GM06990 (cell line): ENCODE measurements around the gene P2RY2.
"Not testable (repeated sequence)": the region's sequence is repeated elsewhere in the genome, so short reads cannot be mapped to it uniquely, and the experiment has no call there.

Experiments used
- DNase-seq: peaks from one replicate; pipeline ENCODE4 v3.0.0-alpha.2; 2011; ENCODE audit not compliant: insufficient read length; ENCODE audit errors: extremely low read depth
- H3K27me3 ChIP-seq: replicated peaks from 2 replicates; pipeline ENCODE4 v1.6.0; 2011; ENCODE audit warnings: low read length; ENCODE audit not compliant: control insufficient read depth, insufficient read depth
- H3K36me3 ChIP-seq: 2 replicates; pipeline ENCODE4 v1.5.1; 2011; ENCODE audit warnings: low read length; ENCODE audit not compliant: control insufficient read depth, insufficient read depth
- H3K4me3 ChIP-seq: replicated peaks from 2 replicates; pipeline ENCODE4 v1.5.1; 2011; ENCODE audit warnings: low read depth, mild to moderate bottlenecking, control low read depth, low read length
- CTCF ChIP-seq: IDR thresholded peaks from 2 replicates; pipeline ENCODE4 v1.5.1; 2011; ENCODE audit warnings: low read length, control low read depth, mild to moderate bottlenecking, inconsistent platforms; ENCODE audit not compliant: insufficient read depth, poor library complexity, severe bottlenecking

The P2RY2 gene

GRCh38 chr11:73230931-73231330, 12.8 kb downstream of the P2RY2 start:
- no peak for DNase-seq
- no peak overlapping the region for H3K4me3 ChIP-seq
- H3K36me3 ChIP-seq = no peaks in the 10 kb centered on the region
- H3K27me3 ChIP-seq = no peaks in the 10 kb centered on the region; the same call in 1 of the 2 replicates
- no peak for TF ChIP-seq CTCF

- H3K4me3 ChIP-seq, H3K27me3 ChIP-seq, H3K36me3 ChIP-seq, DNase-seq: not testable (repeated sequence)
Observed at GRCh38 chr11:73232487-73232886, 14.4 kb downstream of the P2RY2 start.

- Histone ChIP-seq H3K36me3 (no peaks in the 10 kb centered on the region), H3K27me3 (no peaks in the 10 kb centered on the region), H3K4me3 (no peak overlapping the region)
- no peak for DNase-seq
- TF ChIP-seq CTCF = no peak
Observed at GRCh38 chr11:73233211-73233610, 15.1 kb downstream of the P2RY2 start.

- H3K36me3 ChIP-seq = no peaks in the 10 kb centered on the region
- no peak overlapping the region for H3K4me3 ChIP-seq
- no peaks in the 10 kb centered on the region for H3K27me3 ChIP-seq
- no peak for TF ChIP-seq CTCF
- DNase-seq = no peak
Observed at GRCh38 chr11:73233692-73234470, 15.8 kb downstream of the P2RY2 start.

GRCh38 chr11:73234471-73235181, 16.5 kb downstream of the P2RY2 start:
- no peak for TF ChIP-seq CTCF
- Histone ChIP-seq H3K4me3 (no peak overlapping the region), H3K27me3 (no peaks in the 10 kb centered on the region), H3K36me3 (no peaks in the 10 kb centered on the region)
- DNase-seq = no peak

GRCh38 chr11:73235236-73235786, 17.2 kb downstream of the P2RY2 start:
- Histone ChIP-seq H3K36me3 (no peaks in the 10 kb centered on the region), H3K27me3 (no peaks in the 10 kb centered on the region), H3K4me3 (no peak overlapping the region)
- DNase-seq = no peak
- TF ChIP-seq CTCF = no peak
